Activated naive CD8-positive, alpha-beta T cell treated with anti-CD3 and anti-CD28 coated beads, Interleukin-2, amount 10 ng/mL, durations not matched to agents 7 days and 5 days (primary cell): ENCODE measurements around the gene CLEC2A. TPM values are rescaled to one million over a fixed set of nuclear protein-coding genes. Genes with fewer than 3 reads are reported as not detected.
"Not testable (repeated sequence)": the region's sequence is repeated elsewhere in the genome, so short reads cannot be mapped to it uniquely, and the experiment has no call there.

Experiments used
- ATAC-seq: fragments of 150-1000 bp; cut with Tn5 transposase; one replicate; pipeline ENCODE4 v1.10.0; 2021; ENCODE audit warnings: low read depth, moderate library complexity
- POLR2A ChIA-PET: fragments of 350-600 bp; sonication (Branson Sonifier 250); formaldehyde crosslinking; loops from one replicate; lab custom pipeline; 2021; ENCODE audit warnings: antibody characterized with exemption; lab: Charles Lee
- DNase-seq: peaks from one replicate; pipeline ENCODE4 v3.0.0; 2021
- H3K27ac Mint-ChIP-seq: one replicate; pipeline ENCODE4 v1.8.0; 2022; ENCODE audit warnings: mild to moderate bottlenecking, mixed read lengths
- H3K27me3 Mint-ChIP-seq: one replicate; pipeline ENCODE4 v1.8.0; 2022; ENCODE audit warnings: mild to moderate bottlenecking, moderate library complexity, mixed read lengths
- H3K36me3 Mint-ChIP-seq: one replicate; pipeline ENCODE4 v1.8.0; 2021; ENCODE audit warnings: mild to moderate bottlenecking, mixed read lengths
- H3K4me1 Mint-ChIP-seq: one replicate; pipeline ENCODE4 v1.8.0; 2021; ENCODE audit warnings: mixed read lengths
- H3K4me3 Mint-ChIP-seq: one replicate; pipeline ENCODE4 v1.8.0; 2022; ENCODE audit warnings: mild to moderate bottlenecking, moderate library complexity, mixed read lengths
- H3K9me3 Mint-ChIP-seq: one replicate; pipeline ENCODE4 v1.8.0; 2021; ENCODE audit warnings: mixed read lengths
- total RNA-seq, 2 experiments: library from RNA; stranded (reverse); gene quantifications; one replicate each; pipeline ENCODE4 v1.2.3, GENCODE V29; 2021

Gene CLEC2A
- total RNA-seq: not detected

- Mint-ChIP-seq H3K9me3 (no peaks in the 10 kb centered on the region), H3K27me3 (peaks cover 13% of the 10 kb centered on the region), H3K36me3 (peaks cover 2% of the 10 kb centered on the region), H3K4me3 (no peak within 1 kb of the TSS), H3K27ac (no peak within 1 kb of the TSS), H3K4me1 (peaks cover 2% of the 10 kb centered on the region)
- POLR2A ChIA-PET: no interaction called here
- DNase-seq: no peak
- no peak for ATAC-seq
Measured at GRCh38 chr12:9932270-9932669, at the start of gene CLEC2A. Gene CLEC2A, minus strand, starts transcription at chr12:9932370. Its CDS starts 41 bp downstream, at chr12:9932329.

GRCh38 chr12:9980126-9980525 lies 48.0 kb upstream of the CLEC2A start:
- POLR2A ChIA-PET: no interaction called here
- DNase-seq (no peak), ATAC-seq (no peak)
- H3K4me1 Mint-ChIP-seq: no peaks in the 10 kb centered on the region
- H3K36me3 Mint-ChIP-seq: peaks cover 26% of the 10 kb centered on the region
- H3K27me3 Mint-ChIP-seq: peaks cover 4% of the 10 kb centered on the region
- peaks cover 11% of the 10 kb centered on the region for H3K9me3 Mint-ChIP-seq
- H3K27ac Mint-ChIP-seq: no peak overlapping the region
- no peak overlapping the region for H3K4me3 Mint-ChIP-seq

- POLR2A ChIA-PET: no interaction called here
- Mint-ChIP-seq H3K4me3 (no peak overlapping the region), H3K4me1 (no peaks in the 10 kb centered on the region), H3K27me3 (peaks cover 4% of the 10 kb centered on the region), H3K9me3 (peaks cover 13% of the 10 kb centered on the region), H3K36me3 (peaks cover 39% of the 10 kb centered on the region), H3K27ac (no peak overlapping the region)
- DNase-seq (no peak), ATAC-seq (no peak)
Measured at GRCh38 chr12:9977916-9978315, 45.7 kb upstream of the CLEC2A start.

GRCh38 chr12:9976626-9977025 lies 44.5 kb upstream of the CLEC2A start:
- POLR2A ChIA-PET, H3K4me3 Mint-ChIP-seq, DNase-seq, H3K4me1 Mint-ChIP-seq, H3K27me3 Mint-ChIP-seq, ATAC-seq, H3K27ac Mint-ChIP-seq: not testable (repeated sequence)
- H3K9me3 Mint-ChIP-seq: peaks cover 13% of the 10 kb centered on the region
- H3K36me3 Mint-ChIP-seq: peaks cover 41% of the 10 kb centered on the region

- no peak overlapping the region for H3K4me3 Mint-ChIP-seq
- no peak overlapping the region for H3K27ac Mint-ChIP-seq
- no peak for DNase-seq
- peaks cover 42% of the 10 kb centered on the region for H3K36me3 Mint-ChIP-seq
- ATAC-seq: no peak
- H3K4me1 Mint-ChIP-seq: no peaks in the 10 kb centered on the region
- peaks cover 13% of the 10 kb centered on the region for H3K9me3 Mint-ChIP-seq
- peaks cover 4% of the 10 kb centered on the region for H3K27me3 Mint-ChIP-seq
- POLR2A ChIA-PET: no interaction called here
Measured at GRCh38 chr12:9975614-9976013, 43.4 kb upstream of the CLEC2A start.

- POLR2A ChIA-PET, DNase-seq, ATAC-seq, H3K27me3 Mint-ChIP-seq, H3K27ac Mint-ChIP-seq, H3K4me3 Mint-ChIP-seq, H3K4me1 Mint-ChIP-seq: not testable (repeated sequence)
- H3K9me3 Mint-ChIP-seq: peaks cover 13% of the 10 kb centered on the region
- H3K36me3 Mint-ChIP-seq: peaks cover 34% of the 10 kb centered on the region
Measured at GRCh38 chr12:9974731-9975130, 42.6 kb upstream of the CLEC2A start.

- peaks cover 32% of the 10 kb centered on the region for H3K36me3 Mint-ChIP-seq
- no peak overlapping the region for H3K27ac Mint-ChIP-seq
- ATAC-seq (no peak), DNase-seq (no peak)
- POLR2A ChIA-PET: no interaction called here
- H3K9me3 Mint-ChIP-seq: peaks cover 13% of the 10 kb centered on the region
- peaks cover 2% of the 10 kb centered on the region for H3K27me3 Mint-ChIP-seq
- no peak overlapping the region for H3K4me3 Mint-ChIP-seq
- H3K4me1 Mint-ChIP-seq: no peaks in the 10 kb centered on the region
Measured at GRCh38 chr12:9973949-9974348, 41.8 kb upstream of the CLEC2A start.

- no peaks in the 10 kb centered on the region for H3K27me3 Mint-ChIP-seq
- no peak within 1 kb of the TSS for H3K27ac Mint-ChIP-seq
- POLR2A ChIA-PET: no interaction called here
- H3K9me3 Mint-ChIP-seq: peaks cover 9% of the 10 kb centered on the region
- H3K4me1 Mint-ChIP-seq: no peaks in the 10 kb centered on the region
- DNase-seq: no peak
- H3K36me3 Mint-ChIP-seq: peaks cover 40% of the 10 kb centered on the region
- H3K4me3 Mint-ChIP-seq: no peak within 1 kb of the TSS
- ATAC-seq: no peak
Measured at GRCh38 chr12:9971181-9971580, 39.0 kb upstream of the CLEC2A start, which contains the start of gene CLEC12A. Gene CLEC12A, plus strand, starts transcription at chr12:9971409. Its CDS starts 188 bp downstream, at chr12:9971597.

GRCh38 chr12:9969673-9970072 lies 37.5 kb upstream of the CLEC2A start:
- DNase-seq: no peak
- H3K27ac Mint-ChIP-seq: no peak overlapping the region
- H3K27me3 Mint-ChIP-seq: no peaks in the 10 kb centered on the region
- no peak overlapping the region for H3K4me3 Mint-ChIP-seq
- POLR2A ChIA-PET: no interaction called here
- peaks cover 27% of the 10 kb centered on the region for H3K36me3 Mint-ChIP-seq
- no peaks in the 10 kb centered on the region for H3K4me1 Mint-ChIP-seq
- H3K9me3 Mint-ChIP-seq: peaks cover 4% of the 10 kb centered on the region
- no peak for ATAC-seq

- Mint-ChIP-seq H3K9me3 (peaks cover 1% of the 10 kb centered on the region), H3K4me3 (no peak overlapping the region)
- DNase-seq: no peak
Measured at GRCh38 chr12:9961901-9962300, 29.7 kb upstream of the CLEC2A start.

GRCh38 chr12:9961106-9961505 lies 28.9 kb upstream of the CLEC2A start:
- peak overlapping the region; percentile 43 for H3K4me3 Mint-ChIP-seq
- peaks cover 40% of the 10 kb centered on the region for H3K4me1 Mint-ChIP-seq
- H3K9me3 Mint-ChIP-seq: no peaks in the 10 kb centered on the region
- no peak for DNase-seq
- no peaks in the 10 kb centered on the region for H3K27me3 Mint-ChIP-seq
- peak overlapping the region; percentile 77 for H3K27ac Mint-ChIP-seq
- peak; percentile 82 for ATAC-seq
- peaks cover 15% of the 10 kb centered on the region for H3K36me3 Mint-ChIP-seq
- POLR2A ChIA-PET: no interaction called here

More at GRCh38 chr12:9961901-9962300, 29.7 kb upstream of the CLEC2A start:
- POLR2A ChIA-PET: interaction anchor here (0.8 kb wide), 1 partner anchor 55 kb away, joined by 3 read pairs; no protein-coding TSS in a partner anchor
- Mint-ChIP-seq H3K36me3 (peaks cover 15% of the 10 kb centered on the region), H3K27me3 (no peaks in the 10 kb centered on the region), H3K27ac (no peak overlapping the region), H3K4me1 (peaks cover 36% of the 10 kb centered on the region)
- no peak for ATAC-seq

- H3K4me3 Mint-ChIP-seq: peak overlapping the region; percentile 43
- H3K27ac Mint-ChIP-seq: peak overlapping the region; percentile 77
- peaks cover 20% of the 10 kb centered on the region for H3K36me3 Mint-ChIP-seq
- POLR2A ChIA-PET: no interaction called here
- no peaks in the 10 kb centered on the region for H3K9me3 Mint-ChIP-seq
- H3K4me1 Mint-ChIP-seq: peaks cover 45% of the 10 kb centered on the region
- ATAC-seq: no peak
- no peaks in the 10 kb centered on the region for H3K27me3 Mint-ChIP-seq
- DNase-seq: no peak
Measured at GRCh38 chr12:9960590-9960989, 28.4 kb upstream of the CLEC2A start.

GRCh38 chr12:9957834-9958233 lies 25.7 kb upstream of the CLEC2A start:
- H3K4me3 Mint-ChIP-seq: peak overlapping the region; percentile 54

GRCh38 chr12:9952954-9953729 lies 21.0 kb upstream of the CLEC2A start:
- H3K27ac Mint-ChIP-seq, ATAC-seq, POLR2A ChIA-PET, DNase-seq, H3K9me3 Mint-ChIP-seq, H3K4me3 Mint-ChIP-seq, H3K27me3 Mint-ChIP-seq: not testable (repeated sequence)
- Mint-ChIP-seq H3K4me1 (peaks cover 60% of the 10 kb centered on the region), H3K36me3 (peaks cover 16% of the 10 kb centered on the region)

More at GRCh38 chr12:9957834-9958233, 25.7 kb upstream of the CLEC2A start:
- Mint-ChIP-seq H3K27ac (peak overlapping the region; percentile 20), H3K9me3 (no peaks in the 10 kb centered on the region), H3K27me3 (no peaks in the 10 kb centered on the region), H3K36me3 (peaks cover 23% of the 10 kb centered on the region), H3K4me1 (peaks cover 49% of the 10 kb centered on the region)
- DNase-seq (no peak), ATAC-seq (peak; percentile 60)
- POLR2A ChIA-PET: interaction anchor here (1.4 kb wide), 1 partner anchor 144 kb away, joined by 3 read pairs; no protein-coding TSS in a partner anchor
